ENCODE measurements around the gene MYOZ3. TPM values are rescaled to one million over a fixed set of nuclear protein-coding genes. Genes with fewer than 3 reads are reported as not detected.

Gene MYOZ3
- total and polyA plus RNA-seq, 2 experiments from 2014 or later: 0.32 to 0.71 TPM

DNA sequence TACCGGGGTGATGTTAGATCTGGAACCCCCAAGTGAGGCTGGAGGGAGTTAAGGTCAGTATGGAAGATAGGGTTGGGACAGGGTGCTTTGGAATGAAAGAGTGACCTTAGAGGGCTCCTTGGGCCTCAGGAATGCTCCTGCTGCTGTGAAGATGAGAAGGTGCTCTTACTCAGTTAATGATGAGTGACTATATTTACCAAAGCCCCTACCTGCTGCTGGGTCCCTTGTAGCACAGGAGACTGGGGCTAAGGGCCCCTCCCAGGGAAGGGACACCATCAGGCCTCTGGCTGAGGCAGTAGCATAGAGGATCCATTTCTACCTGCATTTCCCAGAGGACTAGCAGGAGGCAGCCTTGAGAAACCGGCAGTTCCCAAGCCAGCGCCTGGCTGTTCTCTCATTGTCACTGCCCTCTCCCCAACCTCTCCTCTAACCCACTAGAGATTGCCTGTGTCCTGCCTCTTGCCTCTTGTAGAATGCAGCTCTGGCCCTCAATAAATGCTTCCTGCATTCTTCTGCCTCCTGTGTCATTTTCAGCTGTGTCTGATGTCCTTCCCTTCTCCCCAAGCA, 2.3 kb upstream of the MYOZ3 start:
- Histone ChIP-seq H3K4me3 (no peak overlapping the region), H3K4me1 (ENCODE audit: insufficient read depth) (0 out of 2 replicates have a peak, but pooled peaks cover 4% of the 10 kb centered on the region), H4K20me1 (ENCODE audit: insufficient read depth) (no peaks in the 10 kb centered on the region), H3K79me2 (ENCODE audit: insufficient read depth) (no peaks in the 10 kb centered on the region), H2AFZ (no peak overlapping the region), H3K36me3 (ENCODE audit: low read depth) (no peaks in the 10 kb centered on the region), H3K9ac (no peak overlapping the region), H3F3A (ENCODE audit: insufficient read depth) (0 out of 2 replicates have a peak, but pooled peaks cover 8% of the 10 kb centered on the region), H3K27me3 (replicated peaks; ENCODE audit: insufficient read depth) (no peaks in the 10 kb centered on the region), H3K9me2 (ENCODE audit: insufficient read depth) (no peaks in the 10 kb centered on the region), H3K4me2 (ENCODE audit: unreplicated experiment) (no peak overlapping the region), H3K27ac (no peak overlapping the region), H3K9me3 (ENCODE audit: low read depth) (no peaks in the 10 kb centered on the region)
- TF ChIP-seq EZH2phosphoT487 (IDR thresholded peaks at IDR 0.05; ENCODE audit: insufficient read depth, low read depth) (no peak), EZH2 (IDR thresholded peaks at IDR 0.05; ENCODE audit: insufficient read depth, poor library complexity, severe bottlenecking) (no peak)
- no peak for DNase-seq
- in situ Hi-C loops (cut with MboI): no loop called here
- WGBS, 2 experiments (ENCODE audit: low coverage in 1 of 2, low lambda C conversion rate in 2 of 2, missing lambda C conversion rate in 2 of 2): 75 to 83% methylated on average over 3 of the region's 3 CpGs

DNA sequence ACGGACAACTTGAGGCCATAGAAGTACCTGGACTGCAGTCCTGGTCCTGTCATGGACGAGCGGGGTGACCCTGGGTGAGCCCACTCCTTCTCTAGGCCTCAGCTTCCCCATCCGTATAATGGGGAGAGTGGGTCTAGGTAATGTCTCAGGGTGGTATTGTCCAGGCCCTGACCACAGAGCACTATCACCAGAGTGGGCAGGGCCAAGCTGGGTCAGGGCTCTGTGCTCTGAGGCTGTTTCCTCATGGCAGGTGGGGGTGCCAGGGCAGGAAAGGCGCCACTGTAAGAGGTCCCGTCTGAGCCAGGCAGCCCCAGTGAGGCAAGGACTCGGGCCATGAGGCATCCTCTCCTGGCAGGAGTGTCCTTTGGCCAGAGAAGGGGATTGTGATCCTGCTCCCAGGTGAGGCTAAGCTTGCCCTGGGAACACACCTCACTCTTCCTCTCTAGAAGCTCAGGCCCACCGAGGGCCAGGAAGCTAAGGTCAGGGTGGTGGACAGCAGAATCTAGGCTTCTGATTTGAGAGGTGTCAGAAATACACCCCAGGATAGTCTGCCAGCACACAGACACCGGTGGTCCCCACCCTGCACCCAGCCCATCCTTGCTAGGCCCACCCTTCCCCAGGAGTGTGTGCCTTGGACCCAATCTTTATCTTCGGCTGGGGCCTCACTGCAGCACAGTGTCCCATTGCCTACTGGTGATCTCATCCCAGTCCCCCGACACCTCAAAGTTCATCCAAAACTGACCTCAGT, 1.5 kb upstream of the MYOZ3 start:
- Histone ChIP-seq H3K79me2 (ENCODE audit: insufficient read depth) (no peaks in the 10 kb centered on the region), H3K27ac (no peak overlapping the region), H3K4me3 (no peak overlapping the region), H3F3A (ENCODE audit: insufficient read depth) (0 out of 2 replicates have a peak, but pooled peaks cover 5% of the 10 kb centered on the region), H3K9ac (no peak overlapping the region), H4K20me1 (ENCODE audit: insufficient read depth) (no peaks in the 10 kb centered on the region), H3K4me1 (ENCODE audit: insufficient read depth) (0 out of 2 replicates have a peak, but pooled peaks cover 4% of the 10 kb centered on the region), H3K9me2 (ENCODE audit: insufficient read depth) (no peaks in the 10 kb centered on the region), H3K4me2 (ENCODE audit: unreplicated experiment) (no peak overlapping the region), H3K9me3 (ENCODE audit: low read depth) (no peaks in the 10 kb centered on the region), H3K27me3 (replicated peaks; ENCODE audit: insufficient read depth) (no peaks in the 10 kb centered on the region), H2AFZ (no peak overlapping the region), H3K36me3 (ENCODE audit: low read depth) (no peaks in the 10 kb centered on the region)
- 78 to 85% methylated on average over 9 to 11 of the region's 11 CpGs for WGBS, 2 experiments (ENCODE audit: low coverage in 1 of 2, low lambda C conversion rate in 2 of 2, missing lambda C conversion rate in 2 of 2)
- TF ChIP-seq EZH2phosphoT487 (IDR thresholded peaks at IDR 0.05; ENCODE audit: insufficient read depth, low read depth): no peak
- no peak for TF ChIP-seq EZH2 (IDR thresholded peaks at IDR 0.05; ENCODE audit: insufficient read depth, poor library complexity, severe bottlenecking)
- no peak for DNase-seq
- in situ Hi-C loops (cut with MboI): no loop called here

DNA sequence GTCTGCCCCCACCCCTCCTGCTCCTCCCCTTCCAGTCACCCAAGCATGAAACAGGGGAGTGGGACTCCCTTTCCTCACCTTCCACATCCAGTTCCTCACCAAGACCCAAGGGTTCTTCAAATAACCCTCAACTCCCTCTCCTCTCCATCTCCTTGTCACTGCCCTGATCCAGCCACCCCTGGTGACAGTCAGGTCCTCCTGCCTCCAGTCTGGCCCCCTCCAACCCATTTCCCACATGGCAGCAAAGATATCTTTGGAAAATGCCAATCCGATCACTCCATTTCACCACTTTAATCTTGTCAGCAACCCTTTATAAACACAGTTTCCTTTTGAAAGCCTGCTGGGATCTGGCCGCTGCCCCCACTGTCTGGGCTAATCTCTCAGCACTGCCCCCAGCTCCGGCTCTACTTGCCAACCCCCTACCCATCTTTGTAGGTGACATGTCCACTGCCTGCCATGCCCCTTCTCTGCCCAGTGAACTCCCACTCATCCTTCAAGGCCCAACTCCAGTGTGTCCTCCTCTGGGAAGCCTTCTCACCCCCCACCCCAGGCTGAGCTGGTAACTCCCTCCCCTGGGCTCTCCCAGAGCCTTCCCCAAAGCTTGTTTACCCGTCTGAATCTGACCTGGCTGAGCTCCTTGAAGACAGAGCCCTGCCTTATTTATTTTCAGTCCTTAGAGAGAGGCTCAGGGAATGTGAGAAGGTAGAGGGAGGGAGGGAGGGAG, 781 bp upstream of the MYOZ3 start:
- Histone ChIP-seq H3K4me3 (no peak overlapping the region), H3K4me1 (ENCODE audit: insufficient read depth) (0 out of 2 replicates have a peak, but pooled peaks cover 4% of the 10 kb centered on the region), H4K20me1 (ENCODE audit: insufficient read depth) (no peaks in the 10 kb centered on the region), H3K9me2 (ENCODE audit: insufficient read depth) (no peaks in the 10 kb centered on the region), H3K36me3 (ENCODE audit: low read depth) (no peaks in the 10 kb centered on the region), H3K9ac (no peak overlapping the region), H3K79me2 (ENCODE audit: insufficient read depth) (no peaks in the 10 kb centered on the region), H3K27me3 (replicated peaks; ENCODE audit: insufficient read depth) (no peaks in the 10 kb centered on the region), H2AFZ (no peak overlapping the region), H3K4me2 (ENCODE audit: unreplicated experiment) (no peak overlapping the region), H3F3A (ENCODE audit: insufficient read depth) (0 out of 2 replicates have a peak, but pooled peaks cover 5% of the 10 kb centered on the region), H3K9me3 (ENCODE audit: low read depth) (no peaks in the 10 kb centered on the region), H3K27ac (no peak overlapping the region)
- TF ChIP-seq EZH2phosphoT487 (IDR thresholded peaks at IDR 0.05; ENCODE audit: insufficient read depth, low read depth): no peak
- TF ChIP-seq EZH2 (IDR thresholded peaks at IDR 0.05; ENCODE audit: insufficient read depth, poor library complexity, severe bottlenecking): no peak
- no peak for DNase-seq
- 56 to 57% methylated on average over 4 of the region's 4 CpGs for WGBS, 2 experiments (ENCODE audit: low coverage in 1 of 2, low lambda C conversion rate in 2 of 2, missing lambda C conversion rate in 2 of 2)
- in situ Hi-C loops (cut with MboI): no loop called here

DNA sequence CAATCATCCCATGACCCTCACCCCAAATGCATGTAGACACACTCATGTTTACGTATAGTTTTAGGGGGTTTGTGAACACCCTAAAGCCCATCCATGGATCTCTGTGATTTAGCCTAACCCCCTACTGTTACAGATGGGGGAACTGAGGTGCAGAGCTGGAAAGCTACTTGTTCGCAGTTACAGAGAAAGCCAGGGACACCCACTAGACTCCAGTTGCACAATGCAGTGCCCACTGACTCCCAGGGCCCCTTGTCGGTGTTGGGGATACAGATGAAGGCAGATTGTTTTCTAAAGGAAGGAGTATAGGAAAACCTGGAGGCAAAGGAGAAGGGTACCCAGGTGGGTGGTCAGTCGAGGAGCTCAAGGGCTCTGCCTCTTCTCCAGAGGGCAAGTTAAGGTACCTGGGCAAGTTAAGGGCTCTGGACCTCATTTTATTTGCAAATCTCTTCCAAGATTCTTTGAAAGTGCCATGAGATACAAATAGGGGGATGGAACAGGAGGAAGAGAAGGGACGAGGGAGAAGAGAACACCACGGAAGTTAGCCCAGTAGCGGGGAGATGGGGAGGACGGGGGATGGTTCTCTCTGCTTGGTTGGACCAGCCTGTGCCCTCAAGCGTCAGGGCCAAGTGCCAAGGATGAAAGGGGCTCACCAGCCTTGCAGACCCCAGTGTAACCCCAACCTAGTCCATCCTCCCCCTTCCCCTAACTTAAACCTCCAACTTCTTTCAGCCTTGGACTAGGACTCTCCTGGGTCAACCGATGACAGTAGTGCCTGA, 958 bp downstream of the MYOZ3 start:
- no peak overlapping the region for H3K27ac ChIP-seq
- H2AFZ ChIP-seq: no peak overlapping the region
- no peaks in the 10 kb centered on the region for H3K4me1 ChIP-seq (ENCODE audit: insufficient read depth)
- H3K9ac ChIP-seq: no peak overlapping the region
- no peaks in the 10 kb centered on the region for H3K36me3 ChIP-seq (ENCODE audit: low read depth)
- no peaks in the 10 kb centered on the region for H4K20me1 ChIP-seq (ENCODE audit: insufficient read depth)
- H3F3A ChIP-seq (ENCODE audit: insufficient read depth): 0 out of 2 replicates have a peak, but pooled peaks cover 5% of the 10 kb centered on the region
- DNase-seq: no peak
- no peaks in the 10 kb centered on the region for H3K9me3 ChIP-seq (ENCODE audit: low read depth)
- H3K4me3 ChIP-seq: no peak overlapping the region
- H3K4me2 ChIP-seq (ENCODE audit: unreplicated experiment): no peak overlapping the region
- 74 to 81% methylated on average over 10 of the region's 10 CpGs for WGBS, 2 experiments (ENCODE audit: low coverage in 1 of 2, low lambda C conversion rate in 2 of 2, missing lambda C conversion rate in 2 of 2)
- H3K79me2 ChIP-seq (ENCODE audit: insufficient read depth): no peaks in the 10 kb centered on the region
- H3K9me2 ChIP-seq (ENCODE audit: insufficient read depth): no peaks in the 10 kb centered on the region
- no peaks in the 10 kb centered on the region for H3K27me3 ChIP-seq (replicated peaks; ENCODE audit: insufficient read depth)
- in situ Hi-C loops (cut with MboI): no loop called here
- TF ChIP-seq EZH2 (IDR thresholded peaks at IDR 0.05; ENCODE audit: insufficient read depth, poor library complexity, severe bottlenecking) (no peak), EZH2phosphoT487 (IDR thresholded peaks at IDR 0.05; ENCODE audit: insufficient read depth, low read depth) (no peak)
